ENCODE results near the gene PRSS22. TPM values are rescaled to one million over a fixed set of nuclear protein-coding genes. Genes with fewer than 3 reads are reported as not detected.

The PRSS22 gene
- total RNA-seq, 1 donor, result not detected

- TF ChIP-seq CTCF (IDR thresholded peaks at IDR 0.05; ENCODE audit: insufficient read depth, low read length), result no peak
- H3K4me3 ChIP-seq (ENCODE audit: low read depth, low read length), result no peak overlapping the region
- DNase-seq (ENCODE audit: low read depth), result no peak
Measured at GRCh38 chr16:2825049-2825742, 32.8 kb downstream of the PRSS22 start.

GRCh38 chr16:2824626-2825025, 33.3 kb downstream of the PRSS22 start:
- no peak overlapping the region for H3K4me3 ChIP-seq (ENCODE audit: low read depth, low read length)
- DNase-seq (ENCODE audit: low read depth), result no peak
- no peak for TF ChIP-seq CTCF (IDR thresholded peaks at IDR 0.05; ENCODE audit: insufficient read depth, low read length)

- no peak for TF ChIP-seq CTCF (IDR thresholded peaks at IDR 0.05; ENCODE audit: insufficient read depth, low read length)
- DNase-seq (ENCODE audit: low read depth), result no peak
- H3K4me3 ChIP-seq (ENCODE audit: low read depth, low read length), result no peak overlapping the region
Measured at GRCh38 chr16:2822496-2822895, 35.5 kb downstream of the PRSS22 start.

- no peak for TF ChIP-seq CTCF (IDR thresholded peaks at IDR 0.05; ENCODE audit: insufficient read depth, low read length)
- H3K4me3 ChIP-seq (ENCODE audit: low read depth, low read length), result no peak overlapping the region
- DNase-seq (ENCODE audit: low read depth), result no peak
Measured at GRCh38 chr16:2822158-2822495, 35.8 kb downstream of the PRSS22 start.

- DNase-seq (ENCODE audit: low read depth), result no peak
Measured at GRCh38 chr16:2821487-2822157, 36.3 kb downstream of the PRSS22 start.

GRCh38 chr16:2820836-2821486, 37.0 kb downstream of the PRSS22 start:
- H3K4me3 ChIP-seq (ENCODE audit: low read depth, low read length), result no peak overlapping the region
- no peak for DNase-seq (ENCODE audit: low read depth)
- no peak for TF ChIP-seq CTCF (IDR thresholded peaks at IDR 0.05; ENCODE audit: insufficient read depth, low read length)

More at GRCh38 chr16:2821487-2822157, 36.3 kb downstream of the PRSS22 start:
- H3K4me3 ChIP-seq (ENCODE audit: low read depth, low read length), result no peak overlapping the region
- no peak for TF ChIP-seq CTCF (IDR thresholded peaks at IDR 0.05; ENCODE audit: insufficient read depth, low read length)
